Activated T-helper 17 cell treated with anti-CD3 and anti-CD28 coated beads, Interleukin-2, amount 50 U/mL, for 72 hours (primary cell): ENCODE measurements around the gene CSF1R. TPM values are rescaled to one million over a fixed set of nuclear protein-coding genes. Genes with fewer than 3 reads are reported as not detected.
A peak's percentile ranks its signal among the peaks of the same experiment; 100 is the strongest.

Experiments
- ATAC-seq: fragments of 150-1000 bp; cut with Tn5 transposase; replicated peaks from 2 replicates; pipeline ENCODE4 v1.10.0; 2021; ENCODE audit warnings: mild to moderate bottlenecking, moderate library complexity
- H3K27ac Mint-ChIP-seq: one replicate; pipeline ENCODE4 v1.8.0; 2022; ENCODE audit warnings: mixed read lengths
- H3K27me3 Mint-ChIP-seq: one replicate; pipeline ENCODE4 v1.8.0; 2022; ENCODE audit warnings: mixed read lengths
- H3K36me3 Mint-ChIP-seq: one replicate; pipeline ENCODE4 v1.8.0; 2022; ENCODE audit warnings: low read depth, mild to moderate bottlenecking, mixed read lengths
- H3K4me1 Mint-ChIP-seq: one replicate; pipeline ENCODE4 v1.8.0; 2022; ENCODE audit warnings: mixed read lengths
- H3K4me3 Mint-ChIP-seq: one replicate; pipeline ENCODE4 v1.8.0; 2022; ENCODE audit warnings: mild to moderate bottlenecking, mixed read lengths
- H3K9me3 Mint-ChIP-seq: one replicate; pipeline ENCODE4 v1.8.0; 2022; ENCODE audit warnings: mixed read lengths
- total RNA-seq, 2 donors: library from RNA; stranded (reverse); gene quantifications; one replicate each; pipeline ENCODE4 v1.2.3, GENCODE V29; 2022

CSF1R gene
- total RNA-seq, 2 donors from 2014 or later: 0.87 to 2.8 TPM

- Mint-ChIP-seq H3K27ac (no peak overlapping the region), H3K4me3 (no peak overlapping the region), H3K36me3 (no peaks in the 10 kb centered on the region), H3K9me3 (no peaks in the 10 kb centered on the region), H3K4me1 (no peaks in the 10 kb centered on the region), H3K27me3 (peaks cover 11% of the 10 kb centered on the region)
- ATAC-seq: peak; percentile 18
Observed at GRCh38 chr5:150075806-150076205, 10.5 kb downstream of the CSF1R start.

GRCh38 chr5:150075233-150075632, 11.1 kb downstream of the CSF1R start:
- no peak for ATAC-seq
- H3K27ac Mint-ChIP-seq: no peak overlapping the region
- no peak overlapping the region for H3K4me3 Mint-ChIP-seq
- H3K4me1 Mint-ChIP-seq: no peaks in the 10 kb centered on the region
- no peaks in the 10 kb centered on the region for H3K9me3 Mint-ChIP-seq
- peaks cover 11% of the 10 kb centered on the region for H3K27me3 Mint-ChIP-seq
- H3K36me3 Mint-ChIP-seq: no peaks in the 10 kb centered on the region

- Mint-ChIP-seq H3K4me1 (no peaks in the 10 kb centered on the region), H3K9me3 (no peaks in the 10 kb centered on the region), H3K27me3 (peaks cover 5% of the 10 kb centered on the region), H3K27ac (no peak overlapping the region), H3K4me3 (no peak overlapping the region), H3K36me3 (no peaks in the 10 kb centered on the region)
- no peak for ATAC-seq
Observed at GRCh38 chr5:150073677-150074076, 12.7 kb downstream of the CSF1R start.

- H3K27ac Mint-ChIP-seq: no peak overlapping the region
- H3K36me3 Mint-ChIP-seq: no peaks in the 10 kb centered on the region
- H3K27me3 Mint-ChIP-seq: no peaks in the 10 kb centered on the region
- no peak overlapping the region for H3K4me3 Mint-ChIP-seq
- H3K4me1 Mint-ChIP-seq: no peaks in the 10 kb centered on the region
- no peak for ATAC-seq
- no peaks in the 10 kb centered on the region for H3K9me3 Mint-ChIP-seq
Observed at GRCh38 chr5:150073086-150073625, 13.2 kb downstream of the CSF1R start.

- H3K27ac Mint-ChIP-seq: no peak overlapping the region
- peaks cover 6% of the 10 kb centered on the region for H3K4me1 Mint-ChIP-seq
- no peaks in the 10 kb centered on the region for H3K36me3 Mint-ChIP-seq
- H3K4me3 Mint-ChIP-seq: no peak overlapping the region
- no peak for ATAC-seq
- H3K27me3 Mint-ChIP-seq: no peaks in the 10 kb centered on the region
- H3K9me3 Mint-ChIP-seq: no peaks in the 10 kb centered on the region
Observed at GRCh38 chr5:150070821-150071220, 15.5 kb downstream of the CSF1R start.

- Mint-ChIP-seq H3K27me3 (no peaks in the 10 kb centered on the region), H3K4me3 (no peak overlapping the region), H3K27ac (no peak overlapping the region), H3K36me3 (no peaks in the 10 kb centered on the region), H3K9me3 (no peaks in the 10 kb centered on the region), H3K4me1 (peaks cover 6% of the 10 kb centered on the region)
- no peak for ATAC-seq
Observed at GRCh38 chr5:150069672-150070627, 16.4 kb downstream of the CSF1R start.

- no peak for ATAC-seq
- no peaks in the 10 kb centered on the region for H3K27me3 Mint-ChIP-seq
- no peak overlapping the region for H3K4me3 Mint-ChIP-seq
- peaks cover 6% of the 10 kb centered on the region for H3K4me1 Mint-ChIP-seq
- H3K27ac Mint-ChIP-seq: no peak overlapping the region
- no peaks in the 10 kb centered on the region for H3K9me3 Mint-ChIP-seq
- H3K36me3 Mint-ChIP-seq: no peaks in the 10 kb centered on the region
Observed at GRCh38 chr5:150068961-150069645, 17.3 kb downstream of the CSF1R start.

- no peak for ATAC-seq
- H3K27ac Mint-ChIP-seq: no peak overlapping the region
- H3K4me1 Mint-ChIP-seq: peaks cover 6% of the 10 kb centered on the region
- no peaks in the 10 kb centered on the region for H3K27me3 Mint-ChIP-seq
- H3K4me3 Mint-ChIP-seq: no peak overlapping the region
- H3K9me3 Mint-ChIP-seq: no peaks in the 10 kb centered on the region
- no peaks in the 10 kb centered on the region for H3K36me3 Mint-ChIP-seq
Observed at GRCh38 chr5:150068472-150068871, 17.9 kb downstream of the CSF1R start.

GRCh38 chr5:150068071-150068470, 18.3 kb downstream of the CSF1R start:
- H3K27me3 Mint-ChIP-seq: no peaks in the 10 kb centered on the region
- H3K4me3 Mint-ChIP-seq: no peak overlapping the region
- ATAC-seq: no peak
- peaks cover 6% of the 10 kb centered on the region for H3K4me1 Mint-ChIP-seq
- H3K27ac Mint-ChIP-seq: no peak overlapping the region
- H3K36me3 Mint-ChIP-seq: no peaks in the 10 kb centered on the region
- H3K9me3 Mint-ChIP-seq: no peaks in the 10 kb centered on the region

GRCh38 chr5:150067405-150067960, 18.9 kb downstream of the CSF1R start:
- H3K4me3 Mint-ChIP-seq: peak overlapping the region; percentile 35
- peaks cover 6% of the 10 kb centered on the region for H3K4me1 Mint-ChIP-seq
- H3K36me3 Mint-ChIP-seq: no peaks in the 10 kb centered on the region
- peak; percentile 21 for ATAC-seq
- no peaks in the 10 kb centered on the region for H3K27me3 Mint-ChIP-seq
- H3K9me3 Mint-ChIP-seq: no peaks in the 10 kb centered on the region
- peak overlapping the region; percentile 87 for H3K27ac Mint-ChIP-seq

GRCh38 chr5:150066901-150067396, 19.4 kb downstream of the CSF1R start:
- H3K27ac Mint-ChIP-seq: peak overlapping the region; percentile 87
- peak overlapping the region; percentile 35 for H3K4me3 Mint-ChIP-seq
- peak; percentile 92 for ATAC-seq
- no peaks in the 10 kb centered on the region for H3K9me3 Mint-ChIP-seq
- H3K36me3 Mint-ChIP-seq: no peaks in the 10 kb centered on the region
- H3K27me3 Mint-ChIP-seq: no peaks in the 10 kb centered on the region
- H3K4me1 Mint-ChIP-seq: peaks cover 6% of the 10 kb centered on the region

- Mint-ChIP-seq H3K27ac (peak overlapping the region; percentile 87), H3K4me3 (no peak overlapping the region), H3K4me1 (peaks cover 6% of the 10 kb centered on the region), H3K9me3 (no peaks in the 10 kb centered on the region), H3K27me3 (no peaks in the 10 kb centered on the region), H3K36me3 (no peaks in the 10 kb centered on the region)
- no peak for ATAC-seq
Observed at GRCh38 chr5:150066436-150066835, 19.9 kb downstream of the CSF1R start.

- Mint-ChIP-seq H3K4me1 (peaks cover 6% of the 10 kb centered on the region), H3K36me3 (no peaks in the 10 kb centered on the region), H3K27ac (peak overlapping the region; percentile 87), H3K9me3 (no peaks in the 10 kb centered on the region), H3K27me3 (no peaks in the 10 kb centered on the region), H3K4me3 (no peak overlapping the region)
- ATAC-seq: no peak
Observed at GRCh38 chr5:150065886-150066285, 20.5 kb downstream of the CSF1R start.

- no peak for ATAC-seq
- Mint-ChIP-seq H3K36me3 (no peaks in the 10 kb centered on the region), H3K9me3 (no peaks in the 10 kb centered on the region), H3K4me3 (no peak overlapping the region), H3K27me3 (no peaks in the 10 kb centered on the region), H3K4me1 (peaks cover 6% of the 10 kb centered on the region), H3K27ac (no peak overlapping the region)
Observed at GRCh38 chr5:150065346-150065745, 21.0 kb downstream of the CSF1R start.
